Hematopoietic multipotent progenitor cell treated with erythropoietin and hydrocortisone succinate and interleukin-3 and kit ligand, for 15 days (in vitro differentiated cells): ENCODE results near the gene AGTR1.

Source experiments
- DNase-seq: peaks from one replicate; pipeline ENCODE4 v3.0.0-alpha.2; 2015; ENCODE audit warnings: low spot score

The AGTR1 gene

GRCh38 chr3:148697306-148698189, at the start of gene AGTR1:
TSS of gene AGTR1 (plus strand) at chr3:148697903. CDS start at chr3:148741036, 43,133 bp downstream.
- no peak for DNase-seq

- DNase-seq, result no peak
These were observed 48.9 kb upstream of the AGTR1 start for GRCh38 chr3:148648685-148649352.

DNA sequence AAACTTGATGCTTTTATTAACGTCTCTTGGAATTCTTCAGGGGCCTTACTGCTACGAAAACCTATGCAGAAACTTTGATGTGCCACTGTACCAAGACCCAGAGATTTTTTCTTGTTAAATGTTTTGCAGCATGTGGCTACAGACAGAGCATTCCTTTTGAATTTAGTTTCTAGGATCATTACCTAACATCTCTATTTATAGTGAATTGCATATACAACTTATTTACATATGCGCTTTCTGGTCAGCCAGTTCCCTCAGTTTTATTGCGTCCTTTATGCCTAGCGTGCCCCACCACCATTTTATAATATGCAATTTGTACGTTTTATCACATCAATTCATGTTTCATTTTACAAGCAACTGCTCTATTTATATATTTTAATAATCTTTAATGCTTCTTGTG, 46.2 kb upstream of the AGTR1 start:
- DNase-seq, result no peak

DNA sequence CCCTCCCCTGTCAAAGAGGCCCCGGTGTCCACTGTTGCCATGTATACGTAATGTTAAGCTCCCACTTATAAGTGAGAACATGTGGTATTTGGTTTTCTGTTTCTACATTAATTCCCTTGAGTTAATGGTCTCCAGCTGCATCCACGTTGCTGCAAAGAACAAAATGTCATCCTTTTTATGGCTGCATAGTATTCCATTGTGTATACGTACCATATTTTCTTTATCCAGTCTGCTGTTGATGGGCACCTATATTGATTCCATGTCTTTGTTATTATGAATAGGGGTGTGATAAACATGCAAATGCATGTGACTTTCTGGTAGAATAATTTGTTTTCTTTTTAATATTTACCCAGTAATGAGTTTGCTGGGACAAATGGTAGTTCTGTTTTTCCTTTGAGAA, 43.3 kb upstream of the AGTR1 start:
- no peak for DNase-seq

DNA sequence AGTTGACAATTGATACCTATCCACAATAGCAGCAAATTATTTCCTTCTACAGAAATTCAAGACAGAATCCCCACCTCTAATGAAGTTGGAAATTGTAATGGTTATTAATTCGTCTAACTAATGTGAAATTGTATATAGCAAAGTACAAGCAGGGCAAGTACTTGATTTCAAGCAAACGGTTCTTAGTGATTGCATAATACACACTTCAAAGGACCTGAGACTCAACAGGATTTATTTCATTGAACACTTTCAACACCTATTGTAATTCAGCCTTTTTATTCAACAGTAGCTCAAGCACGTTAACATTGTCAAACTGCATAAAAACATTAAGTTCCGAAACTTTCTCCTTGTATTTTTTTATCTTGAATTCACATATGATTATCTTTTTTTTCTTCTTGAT, 40.2 kb upstream of the AGTR1 start:
- no peak for DNase-seq

- DNase-seq, result no peak
These were observed 38.2 kb upstream of the AGTR1 start for GRCh38 chr3:148659512-148659911.

GRCh38 chr3:148680289-148680688, 17.4 kb upstream of the AGTR1 start:
- no peak for DNase-seq

DNA sequence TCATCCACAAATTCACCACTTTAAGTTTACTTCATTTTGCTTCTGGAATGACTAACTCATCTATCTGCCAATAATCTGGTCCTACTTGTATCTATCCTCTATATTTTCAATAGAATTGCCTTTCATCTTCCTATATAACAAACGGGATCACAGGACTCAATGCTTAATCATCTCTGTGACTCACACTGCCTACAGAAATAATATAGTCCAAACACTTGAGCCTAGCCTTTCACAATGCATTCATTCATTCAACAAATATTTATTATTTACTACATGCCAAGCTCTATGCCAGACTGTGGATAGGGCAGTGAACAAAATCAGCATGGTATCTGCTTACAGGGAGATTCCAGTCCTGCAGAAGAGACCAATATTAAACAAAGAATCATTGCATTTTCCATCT, 16.6 kb upstream of the AGTR1 start:
- no peak for DNase-seq

GRCh38 chr3:148682997-148683396, 14.7 kb upstream of the AGTR1 start:
- DNase-seq, result no peak

GRCh38 chr3:148694116-148694515, 3.6 kb upstream of the AGTR1 start:
- no peak for DNase-seq

DNA sequence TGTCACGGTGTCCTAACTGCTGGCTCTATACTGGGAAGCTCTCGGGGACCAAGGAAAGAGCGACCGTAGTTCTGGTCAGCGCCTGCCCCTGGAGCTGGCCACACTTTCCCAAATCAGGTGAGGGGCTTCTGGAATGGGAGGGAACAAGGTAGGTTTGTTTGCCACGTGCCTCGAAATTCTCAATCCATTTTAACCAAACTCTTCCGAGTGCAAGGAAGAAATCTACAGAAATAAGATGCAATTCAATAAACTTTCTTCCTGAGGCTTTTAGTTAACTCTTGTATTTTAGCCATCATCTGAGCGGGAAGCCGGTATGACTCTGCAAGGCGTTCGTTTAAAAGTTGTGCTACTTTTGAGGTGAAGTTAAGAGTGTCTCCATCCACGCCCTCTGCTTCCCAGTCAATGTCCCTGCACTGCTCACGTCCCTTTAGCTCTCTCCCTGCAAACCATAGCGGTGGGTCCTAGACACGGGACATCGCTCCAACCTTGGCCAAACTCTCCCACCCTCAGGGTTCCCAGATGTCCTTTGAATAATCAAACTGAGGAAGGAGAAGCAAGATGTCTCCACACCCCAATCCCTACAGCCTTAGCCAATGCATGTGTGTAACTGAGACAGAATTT, 597 bp downstream of the AGTR1 start:
- DNase-seq, result no peak

GRCh38 chr3:148705314-148705713, 7.6 kb downstream of the AGTR1 start:
- no peak for DNase-seq

GRCh38 chr3:148707601-148708380, 10.1 kb downstream of the AGTR1 start:
- DNase-seq, result no peak

GRCh38 chr3:148708409-148708808, 10.7 kb downstream of the AGTR1 start:
- DNase-seq, result no peak

- no peak for DNase-seq
These were observed 12.0 kb downstream of the AGTR1 start for GRCh38 chr3:148709560-148710253.

GRCh38 chr3:148710665-148711064, 13.0 kb downstream of the AGTR1 start:
- DNase-seq, result no peak

DNA sequence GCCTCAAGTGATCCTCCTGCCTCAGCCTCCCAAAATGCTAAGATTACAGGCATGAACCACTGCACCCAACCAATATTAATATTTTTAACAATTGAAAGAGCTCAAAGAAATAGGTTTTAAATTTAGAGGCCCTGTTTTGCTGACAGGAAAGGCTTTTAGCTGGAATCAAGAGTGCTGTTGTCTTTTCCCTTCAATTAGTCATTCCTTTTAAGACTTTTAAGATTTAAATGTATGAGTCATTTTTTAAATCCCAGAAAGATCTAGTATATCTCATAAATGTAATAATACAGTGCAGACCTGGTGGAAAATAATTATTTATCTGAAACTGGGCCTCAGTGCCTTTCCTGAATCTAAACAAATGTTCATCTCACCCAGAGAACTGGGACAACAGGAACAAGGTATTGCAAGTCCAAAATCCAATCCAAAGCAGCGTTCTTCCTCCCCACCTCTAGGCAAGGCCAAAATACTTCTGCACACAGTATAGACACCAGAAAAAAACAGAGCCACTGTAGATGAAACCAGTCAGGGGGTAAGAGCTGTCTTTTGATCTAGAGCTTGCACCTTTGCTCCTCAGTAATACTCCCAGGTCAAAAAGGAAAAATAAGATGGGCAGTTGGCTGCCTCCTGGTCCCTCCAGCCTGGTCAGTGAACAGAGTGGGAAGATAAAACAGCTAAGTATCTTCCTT, 14.4 kb downstream of the AGTR1 start:
- DNase-seq, result no peak

DNA sequence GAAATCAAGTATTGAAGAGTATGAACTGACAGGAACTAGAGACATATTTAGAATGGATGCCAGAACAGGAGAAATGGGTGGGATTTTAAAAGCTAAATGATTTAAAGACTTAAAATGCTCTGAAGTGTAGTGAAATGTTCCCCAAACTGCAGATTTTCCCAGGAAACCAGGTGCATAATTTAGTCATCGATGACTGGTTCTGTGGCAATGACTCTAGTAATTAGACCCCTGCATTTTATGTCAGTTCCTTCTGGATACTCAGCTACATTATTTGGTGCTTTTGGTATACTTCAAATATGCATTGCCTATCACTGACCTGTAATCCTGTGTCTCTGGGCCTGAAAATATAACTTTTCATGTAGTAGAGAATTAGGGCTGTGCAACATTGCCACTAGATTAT, 16.8 kb downstream of the AGTR1 start:
- no peak for DNase-seq

- no peak for DNase-seq
These were observed 19.0 kb downstream of the AGTR1 start for GRCh38 chr3:148716657-148717056.

- DNase-seq, result no peak
These were observed 20.3 kb downstream of the AGTR1 start for GRCh38 chr3:148717885-148718561.
